GM12801 (cell line): ENCODE measurements around the gene RAB11FIP4.

Experiments used
- CTCF ChIP-seq: IDR thresholded peaks from one replicate; pipeline ENCODE4 v1.5.1; 2011; ENCODE audit warnings: control low read depth; ENCODE audit not compliant: insufficient read length; ENCODE audit errors: extremely low read depth

Gene RAB11FIP4

GRCh38 chr17:31560616-31561235, 169.3 kb downstream of the RAB11FIP4 start:
- TF ChIP-seq CTCF = no peak

GRCh38 chr17:31561469-31562375, 170.2 kb downstream of the RAB11FIP4 start:
- no peak for TF ChIP-seq CTCF

- no peak for TF ChIP-seq CTCF
Observed at GRCh38 chr17:31562376-31562840, 170.9 kb downstream of the RAB11FIP4 start.

GRCh38 chr17:31564291-31564690, 172.8 kb downstream of the RAB11FIP4 start:
- no peak for TF ChIP-seq CTCF

- no peak for TF ChIP-seq CTCF
Observed at GRCh38 chr17:31564883-31565301, 173.4 kb downstream of the RAB11FIP4 start.

- no peak for TF ChIP-seq CTCF
Observed at GRCh38 chr17:31565652-31566051, 174.2 kb downstream of the RAB11FIP4 start.

- no peak for TF ChIP-seq CTCF
Observed at GRCh38 chr17:31566247-31566991, 174.9 kb downstream of the RAB11FIP4 start.
